ENCODE data around the gene SIPA1L3.

DNA sequence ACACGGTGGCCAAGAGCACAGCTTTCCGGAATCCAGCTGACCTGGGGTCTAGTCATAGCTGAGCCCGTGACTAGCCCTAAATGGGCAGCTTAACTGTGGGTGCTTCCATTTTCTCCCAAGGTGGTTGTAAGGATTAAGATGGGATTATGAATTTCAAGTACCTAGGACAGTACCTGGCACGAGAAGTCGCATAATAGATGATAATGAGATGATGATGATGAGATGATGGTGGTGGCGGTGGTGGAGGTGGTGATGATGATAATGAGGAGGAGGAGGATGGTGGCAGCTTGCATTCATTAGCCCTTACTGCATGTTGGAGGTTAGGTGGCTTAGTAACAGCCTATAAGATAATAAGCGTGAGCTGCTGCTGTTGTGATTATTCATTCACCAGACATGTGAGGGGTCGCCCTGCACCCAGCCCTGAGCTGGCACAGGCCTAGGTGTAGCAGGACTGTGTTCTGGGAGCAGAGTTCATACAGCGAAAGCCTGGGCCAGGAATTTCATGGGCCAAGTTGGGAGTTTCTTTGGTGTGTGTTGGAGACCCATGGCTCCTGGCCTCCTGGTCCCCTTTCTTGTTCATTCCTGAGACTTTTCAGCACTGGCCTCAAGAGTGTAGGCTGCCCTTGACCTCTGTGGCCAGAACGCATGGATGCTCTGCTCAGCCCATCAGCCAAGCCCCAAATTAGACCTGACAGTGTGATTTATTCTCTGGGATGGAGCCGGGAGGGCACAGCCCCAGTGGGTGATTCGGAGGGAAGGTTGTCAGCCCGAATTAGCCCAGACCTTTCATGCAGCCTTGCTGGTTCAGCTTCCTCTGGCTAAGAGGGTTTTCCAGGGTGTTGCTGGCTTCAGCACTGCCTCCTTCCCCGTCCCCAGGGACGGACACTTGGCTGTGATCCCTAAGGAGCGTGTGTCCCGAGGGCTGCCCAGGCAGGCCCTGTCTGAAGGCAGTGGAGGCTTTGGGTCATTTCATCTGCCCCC is 128.8 kb downstream of the SIPA1L3 start:
- TF ChIP-seq, protein P1, sequence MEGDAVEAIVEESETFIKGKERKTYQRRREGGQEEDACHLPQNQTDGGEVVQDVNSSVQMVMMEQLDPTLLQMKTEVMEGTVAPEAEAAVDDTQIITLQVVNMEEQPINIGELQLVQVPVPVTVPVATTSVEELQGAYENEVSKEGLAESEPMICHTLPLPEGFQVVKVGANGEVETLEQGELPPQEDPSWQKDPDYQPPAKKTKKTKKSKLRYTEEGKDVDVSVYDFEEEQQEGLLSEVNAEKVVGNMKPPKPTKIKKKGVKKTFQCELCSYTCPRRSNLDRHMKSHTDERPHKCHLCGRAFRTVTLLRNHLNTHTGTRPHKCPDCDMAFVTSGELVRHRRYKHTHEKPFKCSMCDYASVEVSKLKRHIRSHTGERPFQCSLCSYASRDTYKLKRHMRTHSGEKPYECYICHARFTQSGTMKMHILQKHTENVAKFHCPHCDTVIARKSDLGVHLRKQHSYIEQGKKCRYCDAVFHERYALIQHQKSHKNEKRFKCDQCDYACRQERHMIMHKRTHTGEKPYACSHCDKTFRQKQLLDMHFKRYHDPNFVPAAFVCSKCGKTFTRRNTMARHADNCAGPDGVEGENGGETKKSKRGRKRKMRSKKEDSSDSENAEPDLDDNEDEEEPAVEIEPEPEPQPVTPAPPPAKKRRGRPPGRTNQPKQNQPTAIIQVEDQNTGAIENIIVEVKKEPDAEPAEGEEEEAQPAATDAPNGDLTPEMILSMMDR (conservative IDR thresholded peaks at IDR 0.05 in 1 of 2, IDR thresholded peaks at IDR 0.05 in 1 of 2; ENCODE audit: extremely low read depth in 1 of 2, insufficient read depth in 1 of 2, low read depth in 1 of 2, low read length in 2 of 2) = no peak
- no peak for TF ChIP-seq EZH2 (IDR thresholded peaks at IDR 0.05; ENCODE audit: borderline replicate concordance, low read length)

Data from mammary epithelial cell (primary cell).